IMR-90 (cell line): Measurements from ENCODE around the gene CHD6. TPM values are rescaled to one million over a fixed set of nuclear protein-coding genes. Genes with fewer than 3 reads are reported as not detected.

Experiments used
- ATAC-seq: fragments of 200-7000 bp; cut with Tn5 transposase; 2 replicates; pipeline ENCODE4 v1.9.1; 2020; ENCODE audit warnings: low read depth, mild to moderate bottlenecking, moderate library complexity
- BruUV-seq: library from RNA; stranded (reverse); fragments of 400-500 nt; replicated peaks from 2 replicates; lab custom pipeline; 2021; lab: Mats Ljungman, UMichigan
- CTCF ChIA-PET: fragments of 300-600 bp; formaldehyde crosslinking; extraction: SDS; loops from one replicate; lab custom pipeline; 2021; ENCODE audit warnings: antibody characterized with exemption; lab: Yijun Ruan, JAX
- POLR2A ChIA-PET: fragments of 300-600 bp; sonication (Branson Sonifier 250); formaldehyde crosslinking; loops from one replicate; lab custom pipeline; 2022; ENCODE audit warnings: antibody characterized with exemption; ENCODE audit not compliant: unreplicated experiment; lab: Charles Lee
- DNase-seq: peaks from one replicate; pipeline ENCODE4 v3.0.0; 2013
- H2AFZ ChIP-seq: replicated peaks from 2 replicates; pipeline ENCODE3; 2013; ENCODE audit warnings: low read length, mild to moderate bottlenecking; ENCODE audit not compliant: poor library complexity
- H2AK5ac ChIP-seq: 2 replicates; pipeline ENCODE4 v1.6.1; 2013; ENCODE audit warnings: low read depth, low read length, inconsistent platforms
- H2AK9ac ChIP-seq: replicated peaks from 2 replicates; pipeline ENCODE3; 2013; ENCODE audit warnings: mild to moderate bottlenecking, low read depth, low read length, moderate library complexity; ENCODE audit not compliant: poor library complexity
- H2BK120ac ChIP-seq: 2 replicates; pipeline ENCODE4 v1.6.1; 2013; ENCODE audit warnings: low read depth, low read length, inconsistent platforms
- H2BK15ac ChIP-seq: 3 replicates; pipeline ENCODE4 v1.6.1; 2013; ENCODE audit warnings: low read depth, low read length, inconsistent platforms
- H2BK20ac ChIP-seq: 2 replicates; pipeline ENCODE4 v1.6.1; 2013; ENCODE audit warnings: low read depth, mild to moderate bottlenecking, inconsistent platforms, low read length, moderate library complexity
- H2BK5ac ChIP-seq: 2 replicates; pipeline ENCODE4 v1.6.1; 2013; ENCODE audit warnings: mild to moderate bottlenecking, low read depth, low read length, inconsistent platforms; ENCODE audit not compliant: poor library complexity, severe bottlenecking
- H3K14ac ChIP-seq: replicated peaks from 2 replicates; pipeline ENCODE4 v1.6.1; 2013; ENCODE audit warnings: low read depth, low read length, inconsistent platforms
- H3K18ac ChIP-seq: 2 replicates; pipeline ENCODE4 v1.6.1; 2013; ENCODE audit warnings: low read depth, low read length, control low read depth
- H3K23ac ChIP-seq: 2 replicates; pipeline ENCODE4 v1.6.1; 2013; ENCODE audit warnings: low read depth, low read length, inconsistent platforms
- H3K27ac ChIP-seq: 2 replicates; pipeline ENCODE4 v1.5.1; 2013; ENCODE audit warnings: mild to moderate bottlenecking, control low read depth, low read length; ENCODE audit not compliant: insufficient read depth
- H3K27me3 ChIP-seq: 2 replicates; pipeline ENCODE4 v1.6.1; 2013; ENCODE audit warnings: low read length; ENCODE audit not compliant: control insufficient read depth, insufficient read depth
- H3K36me3 ChIP-seq: 2 replicates; pipeline ENCODE4 v1.6.1; 2013; ENCODE audit warnings: low read length, mixed read lengths; ENCODE audit not compliant: control insufficient read depth, insufficient read depth
- H3K4ac ChIP-seq: 2 replicates; pipeline ENCODE4 v1.6.1; 2013; ENCODE audit warnings: low read depth, low read length, inconsistent platforms
- H3K4me1 ChIP-seq: 2 replicates; pipeline ENCODE4 v1.6.1; 2013; ENCODE audit warnings: low read length, mixed read lengths; ENCODE audit not compliant: control insufficient read depth, insufficient read depth
- H3K4me2 ChIP-seq: 2 replicates; pipeline ENCODE4 v1.6.1; 2013; ENCODE audit warnings: low read depth, mild to moderate bottlenecking, control low read depth, low read length, moderate library complexity
- H3K4me3 ChIP-seq: 2 replicates; pipeline ENCODE4 v1.5.1; 2013; ENCODE audit warnings: low read depth, mild to moderate bottlenecking, control low read depth, low read length, moderate library complexity; ENCODE audit not compliant: insufficient read depth
- H3K56ac ChIP-seq: 2 replicates; pipeline ENCODE4 v1.6.1; 2013; ENCODE audit warnings: low read length, inconsistent platforms; ENCODE audit not compliant: insufficient read depth; ENCODE audit errors: extremely low read depth
- H3K79me1 ChIP-seq, 2 experiments: 2 replicates each; pipeline ENCODE4 v1.6.1; 2013; ENCODE audit warnings: low read length in 2 of 2, inconsistent platforms in 1 of 2, low read depth in 1 of 2
- H3K9ac ChIP-seq: 2 replicates; pipeline ENCODE4 v1.6.1; 2013; ENCODE audit warnings: low read depth, low read length, control low read depth
- H3K9me1 ChIP-seq: 2 replicates; pipeline ENCODE4 v1.6.1; 2013; ENCODE audit warnings: low read length, inconsistent platforms; ENCODE audit not compliant: insufficient read depth
- H3K9me3 ChIP-seq: 2 replicates; pipeline ENCODE4 v1.6.1; 2013; ENCODE audit warnings: low read length; ENCODE audit not compliant: control insufficient read depth, insufficient read depth
- H4K20me1 ChIP-seq: 2 replicates; pipeline ENCODE4 v1.6.1; 2013; ENCODE audit warnings: low read length, inconsistent platforms; ENCODE audit not compliant: insufficient read depth
- H4K5ac ChIP-seq: 2 replicates; pipeline ENCODE4 v1.6.1; 2013; ENCODE audit warnings: mild to moderate bottlenecking, low read depth, low read length, control low read depth
- H4K8ac ChIP-seq, 2 experiments: 2 replicates each; pipeline ENCODE4 v1.6.1; 2013; ENCODE audit warnings: low read depth in 2 of 2, low read length in 2 of 2, control low read depth in 1 of 2, inconsistent platforms in 1 of 2
- H4K91ac ChIP-seq: 2 replicates; pipeline ENCODE4 v1.6.1; 2013; ENCODE audit warnings: low read depth, low read length, inconsistent platforms; ENCODE audit not compliant: insufficient read depth
- BHLHE40 ChIP-seq: fragments of 150-350 bp; IDR thresholded peaks from 2 replicates; pipeline ENCODE4 v1.6.1; 2016; ENCODE audit warnings: mild to moderate bottlenecking, low read depth, low read length
- CEBPB ChIP-seq: IDR thresholded peaks from 2 replicates; pipeline ENCODE4 v1.6.1; 2012; ENCODE audit warnings: low read depth, low read length, improper control_type of control experiment
- CHD1 ChIP-seq: IDR thresholded peaks from 2 replicates; pipeline ENCODE4 v1.6.1; 2012; ENCODE audit warnings: low read depth, low read length, improper control_type of control experiment
- FOS ChIP-seq: fragments of 150-350 bp; IDR thresholded peaks from 2 replicates; pipeline ENCODE4 v1.6.1; 2016; ENCODE audit warnings: low read depth, low read length
- MAFK ChIP-seq: IDR thresholded peaks from 2 replicates; pipeline ENCODE4 v1.6.1; 2012; ENCODE audit warnings: low read depth, low read length, improper control_type of control experiment
- MAZ ChIP-seq: IDR thresholded peaks from 2 replicates; pipeline ENCODE4 v1.6.1; 2012; ENCODE audit warnings: low read depth, mild to moderate bottlenecking, low read length, improper control_type of control experiment, moderate library complexity, borderline replicate concordance
- MXI1 ChIP-seq: IDR thresholded peaks from 2 replicates; pipeline ENCODE4 v1.6.1; 2012; ENCODE audit warnings: low read depth, mild to moderate bottlenecking, low read length, moderate library complexity, borderline replicate concordance
- NFE2L2 ChIP-seq: fragments of 150-350 bp; IDR thresholded peaks from 2 replicates; pipeline ENCODE4 v1.6.1; 2016; ENCODE audit warnings: low read depth, mild to moderate bottlenecking, low read length
- POLR2A ChIP-seq: IDR thresholded peaks from 2 replicates; pipeline ENCODE4 v1.6.1; 2012; ENCODE audit warnings: mild to moderate bottlenecking, low read depth, low read length
- RAD21 ChIP-seq: IDR thresholded peaks from 2 replicates; pipeline ENCODE4 v1.6.1; 2012; ENCODE audit warnings: low read length, improper control_type of control experiment
- RCOR1 ChIP-seq: IDR thresholded peaks from 2 replicates; pipeline ENCODE4 v1.6.1; 2012; ENCODE audit warnings: mild to moderate bottlenecking, low read length, improper control_type of control experiment; ENCODE audit not compliant: insufficient replicate concordance
- RFX5 ChIP-seq: IDR thresholded peaks from 2 replicates; pipeline ENCODE4 v1.8.0; 2012; ENCODE audit warnings: low read depth, mild to moderate bottlenecking, low read length, moderate library complexity
- SMC3 ChIP-seq: fragments of 150-350 bp; IDR thresholded peaks from 2 replicates; pipeline ENCODE4 v1.6.1; 2016; ENCODE audit warnings: low read depth, mild to moderate bottlenecking, antibody characterized with exemption, low read length, moderate library complexity
- WGBS, 2 experiments: methylation state at CpG; one replicate each; pipeline versions ENCODE4 v1.1.5 to v1.1.7; 2013; ENCODE audit warnings: missing lambda C conversion rate in 2 of 2; ENCODE audit not compliant: insufficient read length in 1 of 2; ENCODE audit errors: extremely low coverage in 2 of 2; 5-methylcytosine and 5-hydroxymethylcytosine counted together
- dilution Hi-C: fragments of 300-500 bp; cut with HindIII; formaldehyde crosslinking; loops from one replicate; pipeline ENCODE4 v1.14.3; 2018; ENCODE audit warnings: low sequenced_read_pairs; ENCODE audit not compliant: unreplicated experiment
- in situ Hi-C: fragments of 300-500 bp; cut with MboI; formaldehyde crosslinking; loops from 3 replicates; pipeline ENCODE4 v1.14.3; 2019; ENCODE audit warnings: low sequenced_read_pairs, inconsistent platforms, mixed read lengths
- intact Hi-C: fragments of 100-400 bp; cut with micrococcal nuclease; formaldehyde crosslinking; loops from 2 replicates; pipeline ENCODE4 v1.10.0; 2022
- polyA plus RNA-seq, 3 experiments: library from polyadenylated mRNA; depleted of rRNA; stranded (reverse); fragments of >200 nt; gene quantifications; 2 replicates each; pipeline ENCODE4 v1.2.3, GENCODE V29; 2012; ENCODE audit warnings: low replicate concordance in 1 of 3
- total RNA-seq: library from RNA; depleted of rRNA; stranded (reverse); fragments of >200 nt; gene quantifications from 2 replicates; pipeline ENCODE4 v1.2.3, GENCODE V29; 2012
- TF ChIP-seq, protein P1 (sequence below): fragments of 150-350 bp; IDR thresholded peaks from 2 replicates; pipeline ENCODE4 v1.6.1; 2016; ENCODE audit warnings: low read depth, mild to moderate bottlenecking, low read length, moderate library complexity, borderline replicate concordance
- TF ChIP-seq, protein P2 (sequence below): fragments of 150-350 bp; IDR thresholded peaks from 2 replicates; pipeline ENCODE4 v1.6.1; 2017; ENCODE audit warnings: mild to moderate bottlenecking, antibody characterized with exemption, low read length, low read depth
- TF ChIP-seq, protein P3 (sequence below): conservative IDR thresholded peaks from 2 replicates; pipeline ENCODE4 v1.5.1; 2012; ENCODE audit warnings: mild to moderate bottlenecking, low read depth, low read length, improper control_type of control experiment

The CHD6 gene
- total and polyA plus RNA-seq, 2 of the 4 experiments (the other 2 are of a cell fraction) = 8.8 to 26.7 TPM

DNA sequence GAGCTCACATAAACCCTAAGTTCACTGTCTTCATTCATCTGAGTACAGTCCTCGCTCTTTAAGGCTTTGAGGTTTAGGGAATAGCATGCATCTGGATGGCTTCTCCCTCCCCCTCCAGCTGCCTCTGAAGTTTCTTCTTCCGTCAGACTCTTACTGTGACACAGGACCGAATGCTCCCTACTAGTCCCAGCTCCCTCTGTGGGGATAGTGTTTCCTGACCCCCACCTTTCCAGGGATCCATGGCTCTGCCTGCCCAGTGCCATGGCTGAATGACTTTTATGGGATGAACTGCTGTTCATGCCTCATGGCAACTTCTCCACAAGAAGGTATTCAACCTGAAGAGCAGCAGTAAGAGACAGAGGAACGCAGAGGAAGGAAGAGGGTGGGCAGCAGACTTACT, 171.7 kb downstream of the CHD6 start:
- Histone ChIP-seq H3K18ac (no peak overlapping the region), H3K14ac (no peak overlapping the region), H2BK20ac (no peak overlapping the region), H3K4ac (no peak overlapping the region), H3K56ac (no peak overlapping the region), H3K9me1 (peaks cover 10% of the 10 kb centered on the region; the same call in 1 of the 2 replicates), H3K23ac (no peak overlapping the region), H2AK9ac (no peak overlapping the region), H2BK15ac (no peak overlapping the region), H3K4me1 (no peaks in the 10 kb centered on the region), H4K5ac (no peak overlapping the region), H3K27ac (no peak overlapping the region), H3K27me3 (no peaks in the 10 kb centered on the region), H3K9ac (no peak overlapping the region), H2BK120ac (no peak overlapping the region), H4K20me1 (no peaks in the 10 kb centered on the region), H3K9me3 (no peaks in the 10 kb centered on the region), H2BK5ac (no peak overlapping the region), H4K8ac (no peak overlapping the region), H2AK5ac (no peak overlapping the region), H3K4me2 (no peak overlapping the region), H2AFZ (no peak overlapping the region), H3K36me3 (peaks cover 50% of the 10 kb centered on the region), H3K79me1 (no peaks in the 10 kb centered on the region), H4K91ac (no peak overlapping the region), H3K4me3 (no peak overlapping the region)
- BruUV-seq = no TSS peak
- ChIA-PET CTCF (no interaction called here), POLR2A (no interaction called here)
- no CpG with 5 or more reads among the region's 4 CpGs for WGBS, 2 experiments
- TF ChIP-seq SMC3 (no peak), NFE2L2 (no peak), FOS (no peak), MXI1 (no peak), CEBPB (no peak), MAFK (no peak), RAD21 (no peak), CHD1 (no peak), MAZ (no peak), POLR2A (no peak), BHLHE40 (no peak), RFX5 (no peak), RCOR1 (no peak)
- TF ChIP-seq, protein P1, sequence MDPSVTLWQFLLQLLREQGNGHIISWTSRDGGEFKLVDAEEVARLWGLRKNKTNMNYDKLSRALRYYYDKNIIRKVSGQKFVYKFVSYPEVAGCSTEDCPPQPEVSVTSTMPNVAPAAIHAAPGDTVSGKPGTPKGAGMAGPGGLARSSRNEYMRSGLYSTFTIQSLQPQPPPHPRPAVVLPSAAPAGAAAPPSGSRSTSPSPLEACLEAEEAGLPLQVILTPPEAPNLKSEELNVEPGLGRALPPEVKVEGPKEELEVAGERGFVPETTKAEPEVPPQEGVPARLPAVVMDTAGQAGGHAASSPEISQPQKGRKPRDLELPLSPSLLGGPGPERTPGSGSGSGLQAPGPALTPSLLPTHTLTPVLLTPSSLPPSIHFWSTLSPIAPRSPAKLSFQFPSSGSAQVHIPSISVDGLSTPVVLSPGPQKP = no peak
- TF ChIP-seq, protein P2, sequence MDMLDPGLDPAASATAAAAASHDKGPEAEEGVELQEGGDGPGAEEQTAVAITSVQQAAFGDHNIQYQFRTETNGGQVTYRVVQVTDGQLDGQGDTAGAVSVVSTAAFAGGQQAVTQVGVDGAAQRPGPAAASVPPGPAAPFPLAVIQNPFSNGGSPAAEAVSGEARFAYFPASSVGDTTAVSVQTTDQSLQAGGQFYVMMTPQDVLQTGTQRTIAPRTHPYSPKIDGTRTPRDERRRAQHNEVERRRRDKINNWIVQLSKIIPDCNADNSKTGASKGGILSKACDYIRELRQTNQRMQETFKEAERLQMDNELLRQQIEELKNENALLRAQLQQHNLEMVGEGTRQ = no peak
- TF ChIP-seq, protein P3, sequence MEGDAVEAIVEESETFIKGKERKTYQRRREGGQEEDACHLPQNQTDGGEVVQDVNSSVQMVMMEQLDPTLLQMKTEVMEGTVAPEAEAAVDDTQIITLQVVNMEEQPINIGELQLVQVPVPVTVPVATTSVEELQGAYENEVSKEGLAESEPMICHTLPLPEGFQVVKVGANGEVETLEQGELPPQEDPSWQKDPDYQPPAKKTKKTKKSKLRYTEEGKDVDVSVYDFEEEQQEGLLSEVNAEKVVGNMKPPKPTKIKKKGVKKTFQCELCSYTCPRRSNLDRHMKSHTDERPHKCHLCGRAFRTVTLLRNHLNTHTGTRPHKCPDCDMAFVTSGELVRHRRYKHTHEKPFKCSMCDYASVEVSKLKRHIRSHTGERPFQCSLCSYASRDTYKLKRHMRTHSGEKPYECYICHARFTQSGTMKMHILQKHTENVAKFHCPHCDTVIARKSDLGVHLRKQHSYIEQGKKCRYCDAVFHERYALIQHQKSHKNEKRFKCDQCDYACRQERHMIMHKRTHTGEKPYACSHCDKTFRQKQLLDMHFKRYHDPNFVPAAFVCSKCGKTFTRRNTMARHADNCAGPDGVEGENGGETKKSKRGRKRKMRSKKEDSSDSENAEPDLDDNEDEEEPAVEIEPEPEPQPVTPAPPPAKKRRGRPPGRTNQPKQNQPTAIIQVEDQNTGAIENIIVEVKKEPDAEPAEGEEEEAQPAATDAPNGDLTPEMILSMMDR = no peak
- in situ Hi-C loops (no loop called here), dilution Hi-C loops (no loop called here), intact Hi-C loops (no loop called here)
- no peak for ATAC-seq
- DNase-seq = no peak
